K562 (cell line): ENCODE data around the gene PNPLA7. TPM values are rescaled to one million over a fixed set of nuclear protein-coding genes. Genes with fewer than 3 reads are reported as not detected.

Experiments used
- COPS2 ChIP-seq: fragments of 450-650 bp; conservative IDR thresholded peaks from 2 replicates; pipeline ENCODE4 v1.6.1; 2016; ENCODE audit warnings: mild to moderate bottlenecking, moderate library complexity
- GATA2 ChIP-seq: sonication (generic); formaldehyde crosslinking; IDR thresholded peaks from 2 replicates; pipeline ENCODE4 v1.4.0; 2020; ENCODE audit warnings: mild to moderate bottlenecking, missing genetic modification reagents
- GTF2E2 ChIP-seq: fragments of 200-800 bp; sonication (Bioruptor generic); IDR thresholded peaks from 2 replicates; pipeline ENCODE4 v1.6.1; 2016; ENCODE audit warnings: missing genetic modification characterization, missing compliant biosample characterization
- HNRNPUL1 ChIP-seq: fragments of 200-400 bp; formaldehyde crosslinking; IDR thresholded peaks from 2 replicates; pipeline ENCODE4 v1.6.1; 2017; ENCODE audit warnings: low read length
- NCOR1 ChIP-seq: fragments of 450-650 bp; IDR thresholded peaks from 2 replicates; pipeline ENCODE4 v1.6.1; 2016; ENCODE audit warnings: mild to moderate bottlenecking, moderate library complexity
- SRSF3 ChIP-seq: fragments of 200-400 bp; formaldehyde crosslinking; IDR thresholded peaks from 2 replicates; pipeline ENCODE4 v1.6.1; 2016; ENCODE audit warnings: mild to moderate bottlenecking, low read length, moderate library complexity; ENCODE audit not compliant: insufficient read depth
- TEAD1 ChIP-seq, 2 experiments: fragments of 450-650 bp in 1 of 2; sonication (generic) in 1 of 2; formaldehyde crosslinking; IDR thresholded peaks; 2 replicates each; pipeline versions ENCODE4 v1.4.0 to v1.8.0; 2020 to 2022; ENCODE audit warnings: mild to moderate bottlenecking in 2 of 2, missing genetic modification reagents in 1 of 2
- THRA ChIP-seq: fragments of 450-650 bp; IDR thresholded peaks from 2 replicates; pipeline ENCODE4 v1.6.1; 2017; ENCODE audit warnings: mild to moderate bottlenecking, moderate library complexity
- ZBTB12 ChIP-seq: fragments of 250-450 bp; sonication (Bioruptor Pico); IDR thresholded peaks from 2 replicates; pipeline ENCODE4 v1.4.0; 2020
- ZMIZ1 ChIP-seq, 2 experiments: fragments of 150-350 bp in 1 of 2; IDR thresholded peaks; 2 replicates each; pipeline ENCODE4 v1.6.1; 2012 to 2016; ENCODE audit warnings: low read depth in 2 of 2, low read length in 2 of 2, mild to moderate bottlenecking in 1 of 2, moderate library complexity in 1 of 2
- ZNF184 ChIP-seq: sonication (generic); formaldehyde crosslinking; IDR thresholded peaks from 2 replicates; pipeline ENCODE4 v1.5.0; 2020; ENCODE audit warnings: missing genetic modification reagents
- ZNF253 ChIP-seq: fragments of 250-450 bp; sonication (Bioruptor Pico); conservative IDR thresholded peaks from 2 replicates; pipeline ENCODE4 v1.6.1; 2021; ENCODE audit warnings: mild to moderate bottlenecking
- ZNF609 ChIP-seq: sonication (generic); formaldehyde crosslinking; IDR thresholded peaks from 2 replicates; pipeline ENCODE4 v1.8.1; 2023; ENCODE audit warnings: missing genetic modification reagents, mild to moderate bottlenecking, borderline replicate concordance
- polyA plus RNA-seq, 8 experiments: library from polyadenylated mRNA; depleted of rRNA in 4 of 8; stranded (reverse) in 5 of 8; unstranded in 3 of 8; fragments of >200 nt; fragmentation: Nextera tagmentation in 2 of 8; fragmentation: Illumina TruSeq in 1 of 8; extraction: Ambion mirVana in 2 of 8; extraction: Trizol in 1 of 8; gene quantifications; 2 replicates each; pipeline versions ENCODE4 v1.2.1 to v1.2.3, GENCODE V29; 2011 to 2014; ENCODE audit warnings: inconsistent platforms in 1 of 8, missing spikeins in 1 of 8
- total RNA-seq, 7 experiments: library from RNA; depleted of rRNA in 6 of 7; stranded (reverse); fragments of >200 nt in 6 of 7; fragmentation: Illumina TruSeq in 2 of 7; extraction: Trizol in 2 of 7; gene quantifications; 2 replicates each; pipeline versions ENCODE4 v1.2.1 to v1.2.3, GENCODE V29; 2011 to 2021; ENCODE audit warnings: low replicate concordance in 1 of 7

PNPLA7 gene
- total and polyA plus RNA-seq, 9 of the 15 experiments (the other 6 are each of a cell fraction or from before 2014, with no cell fraction given) = 0.01 to 0.85 (median 0.19) TPM; not detected in 1

DNA sequence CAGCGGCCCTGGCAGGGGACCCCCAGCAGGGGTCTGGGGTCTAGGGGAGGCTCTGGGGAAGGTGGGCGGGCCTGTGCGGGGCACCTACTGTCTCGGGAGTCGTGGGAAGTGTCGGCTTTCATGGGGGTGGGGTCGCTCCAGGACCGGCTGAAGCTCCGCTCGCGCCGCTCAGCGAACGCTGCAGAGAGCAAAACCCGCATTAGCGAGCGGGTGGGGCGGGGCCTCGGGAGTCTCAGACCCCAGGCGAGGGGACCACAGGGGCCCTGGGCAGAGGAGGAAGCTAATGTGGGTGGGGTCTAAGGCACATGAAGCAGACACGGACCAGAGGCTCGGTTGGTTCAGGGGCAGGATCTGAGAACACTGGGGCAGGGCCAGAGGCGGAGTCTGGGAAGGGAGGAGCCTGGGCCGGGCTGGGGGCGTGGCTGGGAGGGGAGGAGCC lies 96.5 kb downstream of the PNPLA7 start (continued):
- TF ChIP-seq ZBTB12 (CRISPR knock-in tag) = no peak
- no peak for TF ChIP-seq ZMIZ1 (IDR thresholded peaks at IDR 0.05; ENCODE audit: low read depth in 2 of 2, low read length in 2 of 2)
- no peak for TF ChIP-seq NCOR1
- no peak for TF ChIP-seq THRA
- TF ChIP-seq COPS2 = no peak
- TF ChIP-seq ZNF609 (CRISPR knock-in tag) = no peak
- no peak for TF ChIP-seq GTF2E2
- TF ChIP-seq ZNF253 (CRISPR knock-in tag) = no peak
- no peak for TF ChIP-seq SRSF3
- no peak for TF ChIP-seq ZNF184 (CRISPR knock-in tag)
- TF ChIP-seq HNRNPUL1 = no peak
- TF ChIP-seq TEAD1 (CRISPR knock-in tag; IDR thresholded peaks at IDR 0.05) = no peak
- no peak for TF ChIP-seq GATA2 (CRISPR knock-in tag)
